Measurements from ENCODE around the gene RBFOX2.
A peak's percentile ranks its signal among the peaks of the same experiment; 100 is the strongest.

Gene RBFOX2

DNA sequence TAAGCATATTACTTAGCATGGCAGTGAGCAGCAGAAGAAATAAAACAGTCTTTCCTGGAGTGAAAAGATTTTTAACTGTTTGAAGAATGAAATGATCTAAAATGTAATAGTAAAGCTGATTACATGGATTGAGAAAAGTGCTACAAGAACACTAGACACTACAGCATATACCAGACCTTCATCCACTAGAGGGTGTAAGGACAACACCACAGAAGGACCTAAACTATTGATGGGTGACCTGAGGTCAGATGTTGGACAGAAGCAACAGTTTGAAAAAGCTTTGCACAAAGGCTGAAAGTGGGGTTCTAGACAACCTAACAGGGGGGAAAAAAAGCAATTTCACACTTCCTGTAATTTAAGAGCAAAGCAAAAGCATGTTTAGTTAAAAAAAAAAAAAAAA lies 97.7 kb downstream of the RBFOX2 start:
- TF ChIP-seq SIN3A (IDR thresholded peaks at IDR 0.05; ENCODE audit: borderline replicate concordance, insufficient read depth, low read length) (no peak), POLR2AphosphoS5 (IDR thresholded peaks at IDR 0.05; ENCODE audit: low read depth, low read length) (no peak), FOXP2 (optimal IDR thresholded peaks at IDR 0.05; ENCODE audit: borderline replicate concordance, extremely low read depth, extremely low read length, insufficient read depth) (no peak), TAF1 (IDR thresholded peaks at IDR 0.05; ENCODE audit: borderline replicate concordance, insufficient read depth, low read length) (no peak)
- TF ChIP-seq, protein P1, sequence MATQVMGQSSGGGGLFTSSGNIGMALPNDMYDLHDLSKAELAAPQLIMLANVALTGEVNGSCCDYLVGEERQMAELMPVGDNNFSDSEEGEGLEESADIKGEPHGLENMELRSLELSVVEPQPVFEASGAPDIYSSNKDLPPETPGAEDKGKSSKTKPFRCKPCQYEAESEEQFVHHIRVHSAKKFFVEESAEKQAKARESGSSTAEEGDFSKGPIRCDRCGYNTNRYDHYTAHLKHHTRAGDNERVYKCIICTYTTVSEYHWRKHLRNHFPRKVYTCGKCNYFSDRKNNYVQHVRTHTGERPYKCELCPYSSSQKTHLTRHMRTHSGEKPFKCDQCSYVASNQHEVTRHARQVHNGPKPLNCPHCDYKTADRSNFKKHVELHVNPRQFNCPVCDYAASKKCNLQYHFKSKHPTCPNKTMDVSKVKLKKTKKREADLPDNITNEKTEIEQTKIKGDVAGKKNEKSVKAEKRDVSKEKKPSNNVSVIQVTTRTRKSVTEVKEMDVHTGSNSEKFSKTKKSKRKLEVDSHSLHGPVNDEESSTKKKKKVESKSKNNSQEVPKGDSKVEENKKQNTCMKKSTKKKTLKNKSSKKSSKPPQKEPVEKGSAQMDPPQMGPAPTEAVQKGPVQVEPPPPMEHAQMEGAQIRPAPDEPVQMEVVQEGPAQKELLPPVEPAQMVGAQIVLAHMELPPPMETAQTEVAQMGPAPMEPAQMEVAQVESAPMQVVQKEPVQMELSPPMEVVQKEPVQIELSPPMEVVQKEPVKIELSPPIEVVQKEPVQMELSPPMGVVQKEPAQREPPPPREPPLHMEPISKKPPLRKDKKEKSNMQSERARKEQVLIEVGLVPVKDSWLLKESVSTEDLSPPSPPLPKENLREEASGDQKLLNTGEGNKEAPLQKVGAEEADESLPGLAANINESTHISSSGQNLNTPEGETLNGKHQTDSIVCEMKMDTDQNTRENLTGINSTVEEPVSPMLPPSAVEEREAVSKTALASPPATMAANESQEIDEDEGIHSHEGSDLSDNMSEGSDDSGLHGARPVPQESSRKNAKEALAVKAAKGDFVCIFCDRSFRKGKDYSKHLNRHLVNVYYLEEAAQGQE (IDR thresholded peaks at IDR 0.05; ENCODE audit: insufficient read depth in 1 of 2, low read depth in 2 of 2, low read length in 2 of 2): 0 out of 4 replicates have a peak, but pooled peaks of 1 of the 2 experiments have one; percentile 48

DNA sequence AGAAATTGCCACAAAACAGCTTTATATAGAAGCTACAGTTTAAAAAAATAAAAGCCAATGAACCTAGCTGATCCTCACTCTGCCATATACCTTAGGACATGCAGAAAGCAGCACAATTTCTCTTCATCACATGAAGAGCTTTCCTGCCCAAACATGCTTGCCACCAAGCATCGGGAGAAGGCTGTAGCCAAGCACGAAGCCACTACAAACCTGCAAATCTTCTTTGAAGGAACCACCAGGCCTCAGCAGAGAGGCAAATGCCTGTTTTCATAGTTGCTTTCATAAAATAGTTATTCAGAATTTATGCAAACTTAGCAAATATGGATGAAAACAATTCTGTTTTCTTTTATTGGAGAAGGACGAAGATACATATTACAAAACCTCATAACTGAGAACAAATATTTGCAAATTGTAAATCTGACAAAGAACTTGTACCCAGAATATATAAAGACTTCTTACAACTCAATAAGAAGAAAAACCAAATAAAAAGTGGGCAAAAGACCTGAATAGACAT lies 100.3 kb downstream of the RBFOX2 start:
- TF ChIP-seq, protein P1 (IDR thresholded peaks at IDR 0.05; ENCODE audit: insufficient read depth in 1 of 2, low read depth in 2 of 2, low read length in 2 of 2): no peak
- TF ChIP-seq SIN3A (IDR thresholded peaks at IDR 0.05; ENCODE audit: borderline replicate concordance, insufficient read depth, low read length): no peak
- TF ChIP-seq FOXP2 (optimal IDR thresholded peaks at IDR 0.05; ENCODE audit: borderline replicate concordance, extremely low read depth, extremely low read length, insufficient read depth): no peak
- TF ChIP-seq TAF1 (IDR thresholded peaks at IDR 0.05; ENCODE audit: borderline replicate concordance, insufficient read depth, low read length): no peak
- TF ChIP-seq POLR2AphosphoS5 (IDR thresholded peaks at IDR 0.05; ENCODE audit: low read depth, low read length): no peak

DNA sequence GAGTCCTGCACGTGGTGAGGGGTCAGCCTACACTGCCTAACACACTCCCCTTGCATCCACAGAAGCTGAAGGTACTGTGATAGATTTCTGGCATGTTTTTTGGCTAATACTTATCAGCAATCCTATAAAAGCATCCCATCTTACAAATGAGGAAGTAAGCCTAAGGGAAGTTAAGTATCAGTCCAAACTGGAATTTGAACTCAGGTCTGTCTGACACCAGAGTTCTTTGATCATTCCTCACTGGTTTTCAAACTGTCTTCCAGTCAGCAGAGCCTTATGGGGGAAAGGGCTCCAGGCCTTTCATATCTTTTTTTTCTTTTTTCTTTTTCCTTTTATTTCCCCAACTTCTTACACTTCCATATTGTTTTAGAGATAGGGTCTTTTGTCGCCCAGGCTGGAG lies 105.6 kb downstream of the RBFOX2 start:
- TF ChIP-seq, protein P1 (IDR thresholded peaks at IDR 0.05; ENCODE audit: insufficient read depth in 1 of 2, low read depth in 2 of 2, low read length in 2 of 2): no peak
- no peak for TF ChIP-seq SIN3A (IDR thresholded peaks at IDR 0.05; ENCODE audit: borderline replicate concordance, insufficient read depth, low read length)
- no peak for TF ChIP-seq TAF1 (IDR thresholded peaks at IDR 0.05; ENCODE audit: borderline replicate concordance, insufficient read depth, low read length)
- no peak for TF ChIP-seq FOXP2 (optimal IDR thresholded peaks at IDR 0.05; ENCODE audit: borderline replicate concordance, extremely low read depth, extremely low read length, insufficient read depth)
- no peak for TF ChIP-seq POLR2AphosphoS5 (IDR thresholded peaks at IDR 0.05; ENCODE audit: low read depth, low read length)

DNA sequence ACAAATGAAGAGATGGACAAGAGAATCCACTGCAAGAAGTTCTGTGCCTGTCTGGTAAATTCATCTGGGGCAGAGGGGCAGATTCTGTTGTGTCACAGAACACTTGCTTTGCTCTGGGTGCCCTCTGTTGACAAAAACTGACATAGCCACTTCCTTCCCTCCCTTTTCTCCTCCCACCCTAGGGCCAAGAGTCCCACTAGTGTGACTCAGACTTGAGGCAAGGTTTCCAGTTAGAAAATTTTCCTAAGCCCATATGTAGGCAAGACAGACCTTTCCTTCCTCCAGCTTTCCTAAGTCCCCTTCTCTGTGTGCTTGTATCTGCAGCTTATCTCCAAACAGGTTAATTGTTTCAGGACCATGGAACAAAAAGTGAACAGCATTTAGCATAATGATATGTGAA lies 106.8 kb downstream of the RBFOX2 start:
- TF ChIP-seq FOXP2 (optimal IDR thresholded peaks at IDR 0.05; ENCODE audit: borderline replicate concordance, extremely low read depth, extremely low read length, insufficient read depth) (no peak), POLR2AphosphoS5 (IDR thresholded peaks at IDR 0.05; ENCODE audit: low read depth, low read length) (no peak), TAF1 (IDR thresholded peaks at IDR 0.05; ENCODE audit: borderline replicate concordance, insufficient read depth, low read length) (no peak), SIN3A (IDR thresholded peaks at IDR 0.05; ENCODE audit: borderline replicate concordance, insufficient read depth, low read length) (no peak)
- TF ChIP-seq, protein P1 (IDR thresholded peaks at IDR 0.05; ENCODE audit: insufficient read depth in 1 of 2, low read depth in 2 of 2, low read length in 2 of 2): no peak
